Measurements from ENCODE around the gene ATP11C. TPM values are rescaled to one million over a fixed set of nuclear protein-coding genes. Genes with fewer than 3 reads are reported as not detected.

Gene ATP11C
- total RNA-seq (2022) = 19.0 and 19.5 TPM in 2 replicates
- percentile 62 among the genes with signal in this experiment for Bru-seq, nascent RNA
- percentile 60 among the genes with signal in this experiment for BruChase-seq, experiment 1, labeled RNA remaining after a 6-hour chase
- percentile 63 among the genes with signal in this experiment for BruChase-seq, experiment 2, labeled RNA remaining after a 2-hour chase
- long read RNA-seq, partial matches to known transcripts = 3 of 13 reads
- long read RNA-seq, other reads (novel, unspliced or antisense) = 10 of 13 reads

GRCh38 chrX:139932901-139933796, at the start of gene ATP11C:
Gene ATP11C, minus strand, starts transcription at chrX:139933053. Its CDS starts 1,011 bp downstream, at chrX:139932042.
- TF ChIP-seq CTCF (IDR thresholded peaks at IDR 0.05; ENCODE audit: unreplicated experiment) = no peak
- DNase-seq (ENCODE audit: unreplicated experiment) = peak; percentile 85
- peak within 1 kb of the TSS; percentile 90 for H3K27ac Mint-ChIP-seq (ENCODE audit: low read depth, unreplicated experiment)
- H3K9me3 Mint-ChIP-seq (ENCODE audit: unreplicated experiment) = no peaks in the 10 kb centered on the region
- POLR2A ChIA-PET = interaction anchor here (0.6 to 1.3 kb wide), 7 partner anchors 11 to 112 kb away, joined by 3 to 4 read pairs (median 3); no protein-coding TSS in a partner anchor
- peak within 1 kb of the TSS; percentile 76 for H3K4me3 Mint-ChIP-seq (ENCODE audit: unreplicated experiment)
- no peaks in the 10 kb centered on the region for H3K27me3 Mint-ChIP-seq (ENCODE audit: insufficient read depth, unreplicated experiment)
- no TSS peak for BruUV-seq (replicated peaks)
- intact Hi-C loops (cut with micrococcal nuclease) = loop anchor here (1.0 kb wide), 1 partner anchor 109 kb away; no protein-coding TSS in a partner anchor
- H3K36me3 Mint-ChIP-seq (ENCODE audit: insufficient read depth, unreplicated experiment) = no peaks in the 10 kb centered on the region
- CTCF ChIA-PET = interaction anchor here (0.5 kb wide), 2 partner anchors 149 to 191 kb away, joined by 3 to 4 read pairs; no protein-coding TSS in a partner anchor
- peaks cover 4% of the 10 kb centered on the region for H3K4me1 Mint-ChIP-seq (ENCODE audit: insufficient read depth, unreplicated experiment)

GRCh38 chrX:139974471-139974870, 41.6 kb upstream of the ATP11C start:
- ChIA-PET POLR2A (no interaction called here), CTCF (interaction anchor here (1.5 kb wide), 1 partner anchor 9 kb away, joined by 4 read pairs; the partner anchor contains the start of gene CXorf66)
- no peaks in the 10 kb centered on the region for H3K4me1 Mint-ChIP-seq (ENCODE audit: insufficient read depth, unreplicated experiment)
- H3K36me3 Mint-ChIP-seq (ENCODE audit: insufficient read depth, unreplicated experiment) = peaks cover 6% of the 10 kb centered on the region
- DNase-seq (ENCODE audit: unreplicated experiment) = no peak
- no peak overlapping the region for H3K4me3 Mint-ChIP-seq (ENCODE audit: unreplicated experiment)
- H3K27ac Mint-ChIP-seq (ENCODE audit: low read depth, unreplicated experiment) = no peak overlapping the region
- intact Hi-C loops (cut with micrococcal nuclease) = loop anchor here (5.0 to 10.0 kb wide), 2 partner anchors 410 to 1217 kb away; no protein-coding TSS in a partner anchor
- no peaks in the 10 kb centered on the region for H3K27me3 Mint-ChIP-seq (ENCODE audit: insufficient read depth, unreplicated experiment)
- TF ChIP-seq CTCF (IDR thresholded peaks at IDR 0.05; ENCODE audit: unreplicated experiment) = no peak
- peaks cover 13% of the 10 kb centered on the region for H3K9me3 Mint-ChIP-seq (ENCODE audit: unreplicated experiment)
- no TSS peak for BruUV-seq (replicated peaks)

- POLR2A ChIA-PET = no interaction called here
- H3K9me3 Mint-ChIP-seq (ENCODE audit: unreplicated experiment) = peaks cover 13% of the 10 kb centered on the region
- H3K4me3 Mint-ChIP-seq (ENCODE audit: unreplicated experiment) = no peak overlapping the region
- DNase-seq (ENCODE audit: unreplicated experiment) = no peak
- no peaks in the 10 kb centered on the region for H3K4me1 Mint-ChIP-seq (ENCODE audit: insufficient read depth, unreplicated experiment)
- intact Hi-C loops (cut with micrococcal nuclease) = loop anchor here (5.0 to 10.0 kb wide), 2 partner anchors 408 to 1216 kb away; no protein-coding TSS in a partner anchor
- CTCF ChIA-PET = no interaction called here
- no peaks in the 10 kb centered on the region for H3K36me3 Mint-ChIP-seq (ENCODE audit: insufficient read depth, unreplicated experiment)
- no peak overlapping the region for H3K27ac Mint-ChIP-seq (ENCODE audit: low read depth, unreplicated experiment)
- no peaks in the 10 kb centered on the region for H3K27me3 Mint-ChIP-seq (ENCODE audit: insufficient read depth, unreplicated experiment)
- no peak for TF ChIP-seq CTCF (IDR thresholded peaks at IDR 0.05; ENCODE audit: unreplicated experiment)
- no TSS peak for BruUV-seq (replicated peaks)
These were observed 40.1 kb upstream of the ATP11C start for GRCh38 chrX:139972629-139973624.

Data from MCF 10A (cell line).